HepG2 (cell line): ENCODE measurements around the gene PRCD. TPM values are rescaled to one million over a fixed set of nuclear protein-coding genes. Genes with fewer than 3 reads are reported as not detected.
A peak's percentile ranks its signal among the peaks of the same experiment; 100 is the strongest.

Source experiments
- GPN1 ChIP-seq: sonication (generic); formaldehyde crosslinking; IDR thresholded peaks from 2 replicates; pipeline ENCODE4 v1.5.1; 2020; ENCODE audit warnings: missing genetic modification reagents, borderline replicate concordance
- HINFP ChIP-seq: sonication (generic); formaldehyde crosslinking; IDR thresholded peaks from 2 replicates; pipeline ENCODE4 v1.4.0; 2020; ENCODE audit warnings: low read depth, mild to moderate bottlenecking, missing genetic modification reagents
- JUN ChIP-seq: sonication (generic); formaldehyde crosslinking; IDR thresholded peaks from 2 replicates; pipeline ENCODE4 v1.4.0; 2020; ENCODE audit warnings: mild to moderate bottlenecking, missing genetic modification reagents
- KAT7 ChIP-seq: IDR thresholded peaks from 2 replicates; pipeline ENCODE4 v1.6.1; 2018; ENCODE audit warnings: borderline replicate concordance, missing compliant biosample characterization
- MTF2 ChIP-seq: sonication (generic); formaldehyde crosslinking; IDR thresholded peaks from 2 replicates; pipeline ENCODE4 v1.5.0; 2020; ENCODE audit warnings: missing genetic modification reagents, borderline replicate concordance
- MYC ChIP-seq: sonication (generic); formaldehyde crosslinking; IDR thresholded peaks from 2 replicates; pipeline ENCODE4 v1.9.0; 2021; ENCODE audit warnings: missing genetic modification reagents, borderline replicate concordance
- NFRKB ChIP-seq: fragments of 450-650 bp; IDR thresholded peaks from 2 replicates; pipeline ENCODE4 v1.6.1; 2017
- PCBP1 ChIP-seq: fragments of 200-400 bp; formaldehyde crosslinking; IDR thresholded peaks from 2 replicates; pipeline ENCODE4 v1.6.1; 2017; ENCODE audit warnings: mild to moderate bottlenecking, low read depth, low read length, borderline replicate concordance
- PRDM10 ChIP-seq: sonication (generic); formaldehyde crosslinking; IDR thresholded peaks from 2 replicates; pipeline ENCODE4 v1.4.0; 2020; ENCODE audit warnings: low read depth, missing genetic modification reagents
- ZC3H13 ChIP-seq: sonication (generic); formaldehyde crosslinking; IDR thresholded peaks from 2 replicates; pipeline ENCODE4 v1.8.1; 2023; ENCODE audit warnings: mild to moderate bottlenecking, missing genetic modification reagents, moderate library complexity
- ZFX ChIP-seq: sonication (generic); formaldehyde crosslinking; IDR thresholded peaks from 2 replicates; pipeline ENCODE4 v1.4.0; 2020; ENCODE audit warnings: mild to moderate bottlenecking, low read depth, missing genetic modification reagents, moderate library complexity
- ZNF207 ChIP-seq: fragments of 450-650 bp; IDR thresholded peaks from 2 replicates; pipeline ENCODE4 v1.6.1; 2016; ENCODE audit warnings: antibody characterized with exemption, borderline replicate concordance
- polyA plus RNA-seq, 8 experiments: library from polyadenylated mRNA; depleted of rRNA in 3 of 8; stranded (reverse) in 7 of 8; unstranded in 1 of 8; fragments of >200 nt; fragmentation: Illumina TruSeq in 4 of 8; extraction: Trizol in 4 of 8; gene quantifications; 2 replicates each; pipeline versions ENCODE4 v1.2.1 to v1.2.3, GENCODE V29; 2011 to 2016; ENCODE audit warnings: low read depth in 4 of 8, missing spikeins in 1 of 8, mixed read lengths in 1 of 8; ENCODE audit not compliant: insufficient read depth in 1 of 8
- total RNA-seq, 5 experiments: library from RNA; depleted of rRNA; stranded (reverse); fragments of >200 nt; fragmentation: Illumina TruSeq; extraction: Trizol; gene quantifications; 2 replicates each; pipeline ENCODE4 v1.2.3, GENCODE V29; 2016; ENCODE audit warnings: low read depth in 1 of 5
- TF ChIP-seq, protein P1 (sequence below): sonication (generic); formaldehyde crosslinking; IDR thresholded peaks from 2 replicates; pipeline ENCODE4 v1.5.0; 2020; ENCODE audit warnings: missing genetic modification reagents

PRCD gene
- total and polyA plus RNA-seq, 2 of the 13 experiments (the other 11 are each of a cell fraction or from before 2014, with no cell fraction given) = 0.51 TPM; not detected in 1

DNA sequence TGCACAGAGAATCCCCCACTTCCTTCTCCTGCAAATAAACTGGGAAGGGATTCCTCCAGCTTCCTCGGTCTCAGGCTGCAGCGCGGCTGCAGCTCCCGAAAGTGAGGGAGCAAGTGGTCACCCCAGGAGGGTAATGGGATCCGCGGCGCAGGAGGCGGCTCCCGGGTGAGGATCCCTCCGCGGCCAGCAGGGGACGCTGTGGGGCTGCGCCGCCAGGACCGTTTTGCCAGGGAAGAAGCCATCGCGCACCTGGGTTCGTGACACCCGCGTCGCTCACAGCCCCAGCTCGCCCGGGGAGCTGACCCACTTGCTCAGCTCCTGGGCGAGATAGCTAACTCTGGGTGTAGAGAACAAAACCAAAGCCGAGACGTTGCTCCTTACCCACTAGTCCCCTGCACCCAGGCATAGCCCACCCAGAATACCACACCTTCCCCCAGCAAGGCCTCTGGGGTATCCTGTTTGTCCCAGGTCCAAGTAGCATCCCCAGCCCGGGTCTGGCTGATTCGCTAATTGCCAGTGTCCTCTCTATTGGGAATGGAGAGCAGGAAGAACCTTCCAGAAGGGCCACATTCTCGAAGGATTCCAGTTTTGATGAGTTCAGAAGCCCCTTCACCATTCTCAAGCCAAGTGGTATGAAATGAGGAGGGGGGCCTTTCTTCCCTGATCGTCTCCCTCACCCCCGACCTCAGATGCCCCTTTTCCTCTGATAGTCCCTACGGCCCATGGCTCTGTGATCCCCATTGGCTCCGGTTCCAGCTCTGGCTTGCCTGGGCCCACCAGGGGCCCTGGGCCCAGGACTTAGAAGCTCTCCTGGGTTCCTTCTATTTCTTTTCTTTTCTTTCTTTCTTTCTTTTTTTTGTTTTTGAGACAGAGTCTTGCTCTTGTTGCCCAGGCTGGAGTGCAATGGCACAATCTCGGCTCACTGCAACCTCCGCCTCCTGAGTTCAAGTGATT is 16.5 kb upstream of the PRCD start (continued):
- TF ChIP-seq PCBP1 (no peak), PRDM10 (peak; percentile 40; the same call in 1 of the 2 replicates), NFRKB (no peak), MYC (CRISPR knock-in tag) (peak; percentile 68; the same call in 1 of the 2 replicates), ZNF207 (no peak), GPN1 (CRISPR knock-in tag) (no peak), KAT7 (CRISPR knock-in tag) (peak; percentile 55; the same call in 1 of the 2 replicates), MTF2 (CRISPR knock-in tag) (no peak), HINFP (CRISPR knock-in tag) (no peak), ZC3H13 (no peak), JUN (no peak), ZFX (peak; percentile 45)
- TF ChIP-seq, protein P1, sequence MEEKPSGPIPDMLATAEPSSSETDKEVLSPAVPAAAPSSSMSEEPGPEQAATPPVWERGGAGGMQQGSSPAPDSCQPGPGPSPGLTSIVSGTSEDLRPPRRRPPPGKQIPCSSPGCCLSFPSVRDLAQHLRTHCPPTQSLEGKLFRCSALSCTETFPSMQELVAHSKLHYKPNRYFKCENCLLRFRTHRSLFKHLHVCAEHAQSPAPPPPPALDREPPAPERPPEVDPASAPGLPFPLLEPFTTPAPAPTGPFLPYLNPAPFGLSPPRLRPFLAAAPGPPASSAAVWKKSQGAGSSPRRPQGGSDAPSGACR = no peak
